Fibroblast of skin of right quadriceps (primary cell): Measurements from ENCODE around the gene ERC2.
"Not testable (repeated sequence)": the region's sequence is repeated elsewhere in the genome, so short reads cannot be mapped to it uniquely, and the experiment has no call there.

Experiments used
- DNase-seq: peaks from one replicate; pipeline ENCODE4 v3.0.0-alpha.2; 2013

Gene ERC2

GRCh38 chr3:55860049-55860721, 608.1 kb downstream of the ERC2 start:
- DNase-seq: no peak

GRCh38 chr3:55859305-55859704, 609.0 kb downstream of the ERC2 start:
- DNase-seq: no peak

GRCh38 chr3:55858727-55859126, 609.5 kb downstream of the ERC2 start:
- DNase-seq: no peak

GRCh38 chr3:55858302-55858701, 610.0 kb downstream of the ERC2 start:
- no peak for DNase-seq

GRCh38 chr3:55857633-55858032, 610.6 kb downstream of the ERC2 start:
- DNase-seq: no peak

GRCh38 chr3:55855311-55855710, 613.0 kb downstream of the ERC2 start:
- no peak for DNase-seq

- no peak for DNase-seq
Observed at GRCh38 chr3:55854494-55854893, 613.8 kb downstream of the ERC2 start.

GRCh38 chr3:55852326-55852725, 615.9 kb downstream of the ERC2 start:
- DNase-seq: no peak

GRCh38 chr3:55842204-55842603, 626.1 kb downstream of the ERC2 start:
- DNase-seq: no peak

- not testable (repeated sequence) for DNase-seq
Observed at GRCh38 chr3:55831876-55832275, 636.4 kb downstream of the ERC2 start.

- DNase-seq: peak; percentile 2
Observed at GRCh38 chr3:55828712-55829111, 639.6 kb downstream of the ERC2 start.

- DNase-seq: no peak
Observed at GRCh38 chr3:55827786-55828185, 640.5 kb downstream of the ERC2 start.

GRCh38 chr3:55826731-55827496, 641.4 kb downstream of the ERC2 start:
- peak; percentile 15 for DNase-seq

- no peak for DNase-seq
Observed at GRCh38 chr3:55826097-55826496, 642.2 kb downstream of the ERC2 start.

- DNase-seq: peak; percentile 4
Observed at GRCh38 chr3:55824406-55824805, 643.9 kb downstream of the ERC2 start.

GRCh38 chr3:55823829-55824228, 644.4 kb downstream of the ERC2 start:
- DNase-seq: no peak

- DNase-seq: no peak
Observed at GRCh38 chr3:55823001-55823400, 645.3 kb downstream of the ERC2 start.

- no peak for DNase-seq
Observed at GRCh38 chr3:55819005-55819404, 649.3 kb downstream of the ERC2 start.

- no peak for DNase-seq
Observed at GRCh38 chr3:55818485-55818884, 649.8 kb downstream of the ERC2 start.

GRCh38 chr3:55816794-55817576, 651.3 kb downstream of the ERC2 start:
- DNase-seq: no peak

- DNase-seq: no peak
Observed at GRCh38 chr3:55815262-55815661, 653.0 kb downstream of the ERC2 start.

GRCh38 chr3:55813268-55814097, 654.8 kb downstream of the ERC2 start:
- DNase-seq: no peak
